H1 (cell line): Measurements from ENCODE around the gene TMPRSS9. TPM values are rescaled to one million over a fixed set of nuclear protein-coding genes. Genes with fewer than 3 reads are reported as not detected.
A peak's percentile ranks its signal among the peaks of the same experiment; 100 is the strongest.

Experiments used
- CTCF ChIA-PET: fragments of 300-600 bp; sonication (Branson Sonifier 250); formaldehyde crosslinking; loops from one replicate; lab custom pipeline; 2021; ENCODE audit not compliant: partially characterized antibody; lab: Charles Lee
- POLR2A ChIA-PET: fragments of 300-600 bp; sonication (Branson Sonifier 250); formaldehyde crosslinking; loops from one replicate; lab custom pipeline; 2021; ENCODE audit warnings: inconsistent platforms; ENCODE audit not compliant: partially characterized antibody; lab: Charles Lee
- DNase-seq, 2 experiments: peaks; one replicate each; pipeline versions ENCODE4 v3.0.0 to v3.0.0-alpha.2; 2010 to 2022; ENCODE audit warnings: low spot score in 2 of 2, low read depth in 1 of 2, mixed read lengths in 1 of 2
- FAIRE-seq: peaks from 2 replicates; lab custom pipeline; 2011; peaks lifted over from hg19 to GRCh38; lab: Jason Lieb, UNC
- H2AFZ ChIP-seq: 2 replicates; pipeline ENCODE4 v1.8.1; 2012; ENCODE audit warnings: low read length, inconsistent platforms
- H2AK5ac ChIP-seq: 2 replicates; pipeline ENCODE4 v1.6.1; 2013; ENCODE audit warnings: low read depth, low read length
- H2BK120ac ChIP-seq: replicated peaks from 2 replicates; pipeline ENCODE3; 2013; ENCODE audit warnings: low read depth, low read length, inconsistent platforms
- H2BK12ac ChIP-seq: 2 replicates; pipeline ENCODE4 v1.6.1; 2013; ENCODE audit warnings: low read depth, low read length
- H2BK15ac ChIP-seq: 2 replicates; pipeline ENCODE4 v1.6.1; 2013; ENCODE audit warnings: low read length
- H2BK20ac ChIP-seq: 2 replicates; pipeline ENCODE4 v1.6.1; 2013; ENCODE audit warnings: low read length
- H2BK5ac ChIP-seq: 2 replicates; pipeline ENCODE4 v1.6.1; 2013; ENCODE audit warnings: low read depth, low read length
- H3K14ac ChIP-seq: 2 replicates; pipeline ENCODE4 v1.6.1; 2013; ENCODE audit warnings: inconsistent platforms; ENCODE audit not compliant: insufficient read length
- H3K18ac ChIP-seq: 2 replicates; pipeline ENCODE4 v1.6.1; 2013; ENCODE audit warnings: low read length; ENCODE audit errors: extremely low read depth
- H3K23ac ChIP-seq: 2 replicates; pipeline ENCODE4 v1.6.1; 2013; ENCODE audit warnings: inconsistent platforms; ENCODE audit not compliant: insufficient read length
- H3K23me2 ChIP-seq: 2 replicates; pipeline ENCODE4 v1.6.1; 2013; ENCODE audit warnings: low read depth, low read length
- H3K27ac ChIP-seq: 2 replicates; pipeline ENCODE4 v1.6.1; 2011; ENCODE audit warnings: low read depth, low read length, inconsistent platforms
- H3K27me3 ChIP-seq, 4 experiments: replicated peaks in 1 of 4; 1 replicate in 1 of 4; 2 replicates in 3 of 4; pipeline versions ENCODE4 v1.6.1 to v1.8.1; 2011 to 2013; ENCODE audit warnings: low read length in 3 of 4, mild to moderate bottlenecking in 3 of 4, inconsistent platforms in 2 of 4, mixed read lengths in 2 of 4, moderate library complexity in 1 of 4; ENCODE audit not compliant: control insufficient read depth in 3 of 4, insufficient read depth in 3 of 4; ENCODE audit errors: extremely low read depth in 1 of 4
- H3K36me3 ChIP-seq, 4 experiments: 2 replicates each; pipeline versions ENCODE4 v1.6.1 to v1.8.1; 2011 to 2013; ENCODE audit warnings: mild to moderate bottlenecking in 4 of 4, low read length in 3 of 4, moderate library complexity in 2 of 4, control low read depth in 1 of 4, inconsistent platforms in 1 of 4; ENCODE audit not compliant: insufficient read depth in 4 of 4, control insufficient read depth in 2 of 4
- H3K4ac ChIP-seq: replicated peaks from 2 replicates; pipeline ENCODE3; 2013; ENCODE audit warnings: low read length, low read depth, mixed read lengths, inconsistent platforms; ENCODE audit not compliant: insufficient read length
- H3K4me1 ChIP-seq, 4 experiments: replicated peaks in 1 of 4; 1 replicate in 1 of 4; 2 replicates in 3 of 4; pipeline versions ENCODE4 v1.6.1 to v1.8.1; 2011 to 2013; ENCODE audit warnings: low read length in 3 of 4, inconsistent platforms in 2 of 4, mixed read lengths in 1 of 4; ENCODE audit not compliant: insufficient read depth in 4 of 4, control insufficient read depth in 3 of 4
- H3K4me2 ChIP-seq, 2 experiments: 2 replicates each; pipeline versions ENCODE4 v1.6.1 to v1.8.1; 2011 to 2013; ENCODE audit warnings: low read depth in 2 of 2, low read length in 2 of 2, control low read depth in 1 of 2, inconsistent platforms in 1 of 2, mild to moderate bottlenecking in 1 of 2; ENCODE audit not compliant: insufficient read depth in 1 of 2
- H3K4me3 ChIP-seq, 4 experiments: fragments of 200-600, 300-600 bp in 1 of 4; sonication (generic), shearing (Covaris generic), sonication (Bioruptor Twin) in 1 of 4; 2 replicates each; pipeline versions ENCODE4 v1.5.1 to v1.8.1; 2011 to 2016; ENCODE audit warnings: low read length in 4 of 4, low read depth in 3 of 4, control low read depth in 2 of 4, inconsistent platforms in 2 of 4, mild to moderate bottlenecking in 2 of 4, mixed read lengths in 1 of 4, moderate library complexity in 1 of 4; ENCODE audit not compliant: insufficient read depth in 2 of 4; ENCODE audit errors: extremely low read depth in 1 of 4
- H3K56ac ChIP-seq: replicated peaks from 2 replicates; pipeline ENCODE3; 2013; ENCODE audit warnings: low read depth, mild to moderate bottlenecking, mixed read lengths, low read length, inconsistent platforms; ENCODE audit not compliant: insufficient read length
- H3K79me1 ChIP-seq: 2 replicates; pipeline ENCODE4 v1.6.1; 2013; ENCODE audit warnings: low read depth, low read length, control low read depth
- H3K79me2 ChIP-seq, 2 experiments: 2 replicates each; pipeline versions ENCODE4 v1.6.1 to v1.8.1; 2012 to 2013; ENCODE audit warnings: low read length in 2 of 2, mild to moderate bottlenecking in 2 of 2, inconsistent platforms in 1 of 2; ENCODE audit not compliant: insufficient read depth in 2 of 2, control insufficient read depth in 1 of 2
- H3K9ac ChIP-seq, 4 experiments: replicated peaks in 1 of 4; 1 replicate in 1 of 4; 2 replicates in 3 of 4; pipeline versions ENCODE4 v1.6.1 to v1.8.1; 2011 to 2013; ENCODE audit warnings: low read depth in 3 of 4, low read length in 3 of 4, control low read depth in 2 of 4, mild to moderate bottlenecking in 2 of 4, moderate library complexity in 2 of 4, inconsistent platforms in 1 of 4; ENCODE audit errors: extremely low read depth in 1 of 4
- H3K9me3 ChIP-seq, 2 experiments: 2 replicates each; pipeline versions ENCODE4 v1.6.1 to v1.8.1; 2012 to 2013; ENCODE audit warnings: mild to moderate bottlenecking in 2 of 2, moderate library complexity in 2 of 2, control low read depth in 1 of 2, inconsistent platforms in 1 of 2, low read depth in 1 of 2, low read length in 1 of 2, mixed read lengths in 1 of 2; ENCODE audit not compliant: insufficient read depth in 2 of 2
- H4K20me1 ChIP-seq, 2 experiments: replicated peaks in 1 of 2; 2 replicates each; pipeline versions ENCODE3 to v1.8.1; 2011 to 2013; ENCODE audit warnings: inconsistent platforms in 2 of 2, low read length in 2 of 2, mild to moderate bottlenecking in 1 of 2; ENCODE audit not compliant: insufficient read depth in 2 of 2, control insufficient read depth in 1 of 2
- H4K5ac ChIP-seq: 2 replicates; pipeline ENCODE4 v1.6.1; 2013; ENCODE audit warnings: low read length, low read depth, mixed read lengths, inconsistent platforms; ENCODE audit not compliant: insufficient read length
- H4K8ac ChIP-seq: 2 replicates; pipeline ENCODE4 v1.8.0; 2013; ENCODE audit warnings: mild to moderate bottlenecking, moderate library complexity, low read length, inconsistent platforms; ENCODE audit not compliant: insufficient read depth; ENCODE audit errors: extremely low read depth
- H4K91ac ChIP-seq: replicated peaks from 2 replicates; pipeline ENCODE3; 2013; ENCODE audit warnings: low read length, mixed read lengths, inconsistent platforms; ENCODE audit not compliant: insufficient read length
- BRCA1 ChIP-seq: IDR thresholded peaks from 2 replicates; pipeline ENCODE4 v1.6.1; 2012; ENCODE audit warnings: low read depth, low read length, improper control_type of control experiment
- E2F6 ChIP-seq: IDR thresholded peaks from 2 replicates; pipeline ENCODE4 v1.6.1; 2012; ENCODE audit warnings: inconsistent platforms
- EP300 ChIP-seq, 2 experiments: IDR thresholded peaks; 1 replicate in 1 of 2; 2 replicates in 1 of 2; pipeline ENCODE4 v1.6.1; 2011 to 2012; ENCODE audit warnings: low read depth in 2 of 2, low read length in 2 of 2, mild to moderate bottlenecking in 2 of 2, borderline replicate concordance in 1 of 2, inconsistent platforms in 1 of 2, moderate library complexity in 1 of 2
- FOSL1 ChIP-seq: IDR thresholded peaks from 2 replicates; pipeline ENCODE4 v1.6.1; 2011; ENCODE audit warnings: mild to moderate bottlenecking, low read depth, low read length, moderate library complexity; ENCODE audit not compliant: insufficient read depth
- GTF2F1 ChIP-seq: IDR thresholded peaks from 2 replicates; pipeline ENCODE4 v1.6.1; 2012; ENCODE audit warnings: low read depth, low read length, improper control_type of control experiment, borderline replicate concordance
- RFX5 ChIP-seq: IDR thresholded peaks from 2 replicates; pipeline ENCODE4 v1.6.1; 2011; ENCODE audit warnings: low read depth, low read length, improper control_type of control experiment, borderline replicate concordance
- SAP30 ChIP-seq: fragments of 300-600 bp; sonication (generic); IDR thresholded peaks from 2 replicates; pipeline ENCODE4 v1.7.1; 2012; ENCODE audit warnings: low read length, moderate library complexity, mild to moderate bottlenecking, inconsistent platforms; ENCODE audit not compliant: insufficient read depth, insufficient replicate concordance
- SIRT6 ChIP-seq: IDR thresholded peaks from one replicate; pipeline ENCODE4 v1.7.1; 2012; ENCODE audit warnings: low read length, inconsistent platforms
- SIX5 ChIP-seq: IDR thresholded peaks from 2 replicates; pipeline ENCODE4 v1.6.1; 2011; ENCODE audit warnings: mild to moderate bottlenecking, low read depth, low read length
- USF2 ChIP-seq: IDR thresholded peaks from 2 replicates; pipeline ENCODE4 v1.6.1; 2011; ENCODE audit warnings: low read length, improper control_type of control experiment
- ZNF274 ChIP-seq: IDR thresholded peaks from 2 replicates; pipeline ENCODE4 v1.7.0; 2012; ENCODE audit warnings: low read length, borderline replicate concordance; ENCODE audit errors: extremely low read depth
- WGBS, 2 experiments: shearing (Covaris generic) in 1 of 2; methylation state at CpG; one replicate each; pipeline versions ENCODE4 v1.1.6 to v1.1.7; 2013 to 2015; ENCODE audit warnings: low lambda C conversion rate in 2 of 2, mixed read lengths in 2 of 2, inconsistent platforms in 1 of 2, low coverage in 1 of 2, missing lambda C conversion rate in 1 of 2; ENCODE audit not compliant: insufficient replicate concordance in 2 of 2, insufficient coverage in 1 of 2, insufficient read length in 1 of 2; ENCODE audit errors: extremely low coverage in 1 of 2, missing lambda C conversion rate in 1 of 2; 5-methylcytosine and 5-hydroxymethylcytosine counted together
- polyA plus RNA-seq, 7 experiments: library from polyadenylated mRNA; depleted of rRNA in 3 of 7; stranded (reverse) in 5 of 7; unstranded in 2 of 7; fragments of >200 nt in 5 of 7; fragments of 200-250 nt in 2 of 7; gene quantifications; 1 replicate in 5 of 7; 2 replicates in 1 of 7; 4 replicates in 1 of 7; pipeline versions ENCODE4 v1.2.1 to v1.2.3, GENCODE V29; 2011 to 2013; ENCODE audit warnings: missing spikeins in 2 of 7, mixed read lengths in 2 of 7
- total RNA-seq: library from RNA; stranded (reverse); fragmentation: NEBNext Ultra II Directional; extraction: Animal tissue kit (Norgen Biotek cat#: 25700); gene quantifications from 2 replicates; pipeline ENCODE4 v1.2.1, GENCODE V29; 2021

The TMPRSS9 gene
- total and polyA plus RNA-seq, 2 of the 8 experiments (the other 6 are each of a cell fraction or from before 2014, with no cell fraction given) = 0.15 to 0.19 TPM

GRCh38 chr19:2438178-2438577 is 78.1 kb downstream of the TMPRSS9 start:
- Histone ChIP-seq H3K4me2 (no peak overlapping the region), H2AFZ (no peak overlapping the region), H2AK5ac (no peak overlapping the region), H3K23me2 (peaks cover 4% of the 10 kb centered on the region; the same call in 1 of the 2 replicates), H4K91ac (no peak overlapping the region), H2BK15ac (no peak overlapping the region), H3K9ac (no peak overlapping the region), H4K5ac (no peak overlapping the region), H4K20me1 (peaks cover 13 to 29% of the 10 kb centered on the region in 2 experiments), H2BK5ac (no peak overlapping the region), H3K27ac (0 out of 2 replicates have a peak overlapping the region, but pooled peaks have one; percentile 19), H3K79me1 (peaks cover 11% of the 10 kb centered on the region), H4K8ac (no peak overlapping the region), H3K56ac (no peak overlapping the region), H3K9me3 (no peaks in the 10 kb centered on the region), H3K4me3 (no peak overlapping the region), H3K23ac (no peak overlapping the region), H3K14ac (no peak overlapping the region), H2BK12ac (no peak overlapping the region), H3K79me2 (peaks cover 0 to 15% of the 10 kb centered on the region in 2 experiments; a peak in 1 of 4 replicates), H3K27me3 (no peaks in the 10 kb centered on the region), H2BK120ac (no peak overlapping the region), H3K36me3 (peaks cover 13 to 54% (median 38%) of the 10 kb centered on the region in 4 experiments), H3K18ac (no peak overlapping the region), H3K4me1 (no peaks in the 10 kb centered on the region), H2BK20ac (no peak overlapping the region), H3K4ac (no peak overlapping the region)
- WGBS, 2 experiments = 89% methylated on average over 20 of the region's 20 CpGs; no CpG with 5 or more reads in 1 of the 2 experiments
- CTCF ChIA-PET = interaction anchor here (0.6 to 2.2 kb wide), 3 partner anchors 8 to 216 kb away, joined by 3 to 5 read pairs (median 4); no protein-coding TSS in a partner anchor
- FAIRE-seq = no peak
- POLR2A ChIA-PET = interaction anchor here (1.0 to 4.8 kb wide), 3 partner anchors 10 to 118 kb away, joined by 3 to 30 read pairs (median 3); partner anchors contain the start of genes LMNB2 and TIMM13
- TF ChIP-seq FOSL1 (no peak), GTF2F1 (no peak), SAP30 (no peak), SIX5 (no peak), ZNF274 (no peak), RFX5 (no peak), EP300 (IDR thresholded peaks at IDR 0.05; ENCODE audit: borderline replicate concordance in 1 of 2, low read depth in 2 of 2, low read length in 2 of 2) (no peak), E2F6 (no peak), SIRT6 (no peak), BRCA1 (no peak), USF2 (no peak)
- no peak for DNase-seq
